RWPE1 (cell line): ENCODE measurements around the gene SLC25A33.
A peak's percentile ranks its signal among the peaks of the same experiment; 100 is the strongest.

Experiments used
- CTCF ChIA-PET: fragments of 350-600 bp; sonication (Branson Sonifier 250); formaldehyde crosslinking; extraction: SDS; loops from one replicate; lab custom pipeline; 2021; lab: Yijun Ruan, JAX
- POLR2A ChIA-PET: fragments of 400-600 bp; formaldehyde crosslinking; extraction: SDS; loops from one replicate; lab custom pipeline; 2020; ENCODE audit warnings: antibody characterized with exemption; ENCODE audit not compliant: low non-redundant PET; lab: Yijun Ruan, JAX
- DNase-seq: peaks from one replicate; pipeline ENCODE4 v3.0.0; 2012; ENCODE audit warnings: low spot score
- H3K27ac ChIP-seq: fragments of 450-650 bp; 2 replicates; pipeline ENCODE4 v1.5.1; 2017
- TF ChIP-seq, protein P1 (sequence below): fragments of 450-650 bp; conservative IDR thresholded peaks from 2 replicates; pipeline ENCODE4 v1.5.1; 2017; ENCODE audit warnings: low read depth, mild to moderate bottlenecking

Gene SLC25A33

DNA sequence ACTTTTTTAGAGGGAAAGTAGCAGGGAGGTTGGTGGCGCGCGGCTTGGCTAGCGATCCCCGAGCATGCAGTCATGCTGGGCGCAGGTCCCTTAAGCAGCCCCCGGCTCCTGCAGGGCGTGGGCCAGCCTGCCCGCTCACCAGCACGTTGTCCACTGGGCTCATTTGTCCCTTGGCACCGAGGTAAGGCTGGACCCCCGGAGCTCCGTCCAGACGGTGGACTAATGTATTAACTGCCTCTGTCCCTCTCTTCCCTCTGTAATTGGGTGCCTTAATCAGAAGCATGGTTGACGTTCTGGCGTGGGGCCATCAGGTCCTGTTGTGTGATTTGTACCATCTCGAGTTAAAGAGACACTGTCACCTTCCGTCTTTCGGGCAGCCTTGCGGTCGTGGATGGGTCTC, 67.2 kb downstream of the SLC25A33 start:
- peak overlapping the region; percentile 18 for H3K27ac ChIP-seq
- ChIA-PET CTCF (no interaction called here), POLR2A (no interaction called here)
- TF ChIP-seq, protein P1, sequence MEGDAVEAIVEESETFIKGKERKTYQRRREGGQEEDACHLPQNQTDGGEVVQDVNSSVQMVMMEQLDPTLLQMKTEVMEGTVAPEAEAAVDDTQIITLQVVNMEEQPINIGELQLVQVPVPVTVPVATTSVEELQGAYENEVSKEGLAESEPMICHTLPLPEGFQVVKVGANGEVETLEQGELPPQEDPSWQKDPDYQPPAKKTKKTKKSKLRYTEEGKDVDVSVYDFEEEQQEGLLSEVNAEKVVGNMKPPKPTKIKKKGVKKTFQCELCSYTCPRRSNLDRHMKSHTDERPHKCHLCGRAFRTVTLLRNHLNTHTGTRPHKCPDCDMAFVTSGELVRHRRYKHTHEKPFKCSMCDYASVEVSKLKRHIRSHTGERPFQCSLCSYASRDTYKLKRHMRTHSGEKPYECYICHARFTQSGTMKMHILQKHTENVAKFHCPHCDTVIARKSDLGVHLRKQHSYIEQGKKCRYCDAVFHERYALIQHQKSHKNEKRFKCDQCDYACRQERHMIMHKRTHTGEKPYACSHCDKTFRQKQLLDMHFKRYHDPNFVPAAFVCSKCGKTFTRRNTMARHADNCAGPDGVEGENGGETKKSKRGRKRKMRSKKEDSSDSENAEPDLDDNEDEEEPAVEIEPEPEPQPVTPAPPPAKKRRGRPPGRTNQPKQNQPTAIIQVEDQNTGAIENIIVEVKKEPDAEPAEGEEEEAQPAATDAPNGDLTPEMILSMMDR = no peak
- no peak for DNase-seq

GRCh38 chr1:9606948-9607347, 67.7 kb downstream of the SLC25A33 start:
- POLR2A ChIA-PET = no interaction called here
- CTCF ChIA-PET = interaction anchor here (1.2 kb wide), 1 partner anchor 14 kb away, joined by 9 read pairs; no protein-coding TSS in a partner anchor

GRCh38 chr1:9607352-9607751, 68.1 kb downstream of the SLC25A33 start:
- H3K27ac ChIP-seq = peak overlapping the region; percentile 18
- POLR2A ChIA-PET = no interaction called here
- DNase-seq = no peak
- TF ChIP-seq, protein P1 = no peak
- CTCF ChIA-PET = interaction anchor here (1.2 kb wide), 1 partner anchor 14 kb away, joined by 9 read pairs; no protein-coding TSS in a partner anchor

More at GRCh38 chr1:9606948-9607347, 67.7 kb downstream of the SLC25A33 start:
- TF ChIP-seq, protein P1 = no peak
- no peak for DNase-seq
- peak overlapping the region; percentile 18 for H3K27ac ChIP-seq

DNA sequence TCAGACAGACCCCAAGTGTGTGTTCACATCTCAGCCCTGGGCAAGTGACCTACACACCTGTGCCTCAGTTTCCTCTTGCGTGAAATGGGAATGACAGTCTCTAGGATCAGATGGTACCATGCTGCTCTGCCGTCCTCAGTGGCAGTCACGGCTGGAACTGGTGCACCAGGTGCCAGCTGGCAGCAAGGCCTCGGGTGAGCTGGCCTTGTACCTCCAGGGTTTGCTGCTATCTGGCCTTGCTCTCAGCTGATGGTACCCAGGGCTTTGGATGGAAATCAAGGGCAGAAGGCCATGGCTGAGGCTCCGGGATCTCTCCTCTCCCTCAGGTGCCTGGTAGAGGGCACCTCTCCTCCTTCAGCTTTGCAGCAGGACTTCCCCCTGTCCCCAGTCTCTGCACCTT, 70.7 kb downstream of the SLC25A33 start:
- no peak overlapping the region for H3K27ac ChIP-seq
- no peak for DNase-seq
- TF ChIP-seq, protein P1 = no peak
- ChIA-PET POLR2A (no interaction called here), CTCF (interaction anchor here (0.5 to 0.7 kb wide), 3 partner anchors 16 to 442 kb away, joined by 3 to 6 read pairs (median 3); no protein-coding TSS in a partner anchor)

DNA sequence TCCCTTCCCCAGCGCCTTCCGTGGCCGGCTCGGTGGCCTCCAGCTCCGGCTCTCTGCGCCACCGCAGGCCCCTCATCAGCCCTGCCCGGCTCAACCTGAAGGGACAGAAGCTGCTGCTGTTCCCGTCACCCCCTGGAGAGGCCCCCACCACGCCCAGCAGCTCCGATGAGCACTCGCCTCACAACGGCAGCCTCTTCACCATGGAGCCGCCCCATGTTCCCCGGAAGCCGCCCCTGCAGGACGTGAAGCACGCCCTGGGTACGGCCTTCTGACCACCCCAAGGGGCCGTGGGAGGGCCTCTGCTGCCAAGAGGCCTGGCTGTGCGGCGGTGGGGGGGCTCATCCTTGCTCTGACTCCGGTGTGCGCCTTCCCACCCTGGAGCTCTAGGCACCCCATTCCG, 71.3 kb downstream of the SLC25A33 start:
- no peak overlapping the region for H3K27ac ChIP-seq
- CTCF ChIA-PET = interaction anchor here (0.6 to 0.7 kb wide), 3 partner anchors 16 to 176 kb away, joined by 3 to 6 read pairs (median 3); no protein-coding TSS in a partner anchor
- TF ChIP-seq, protein P1 = no peak
- POLR2A ChIA-PET = no interaction called here
- DNase-seq = no peak

GRCh38 chr1:9611716-9612115, 72.5 kb downstream of the SLC25A33 start:
- TF ChIP-seq, protein P1 = no peak
- DNase-seq = no peak
- CTCF ChIA-PET = no interaction called here
- H3K27ac ChIP-seq = no peak overlapping the region; the same call in 1 of the 2 replicates
- POLR2A ChIA-PET = no interaction called here
